ENCODE results near the gene SMIM10L1. TPM values are rescaled to one million over a fixed set of nuclear protein-coding genes. Genes with fewer than 3 reads are reported as not detected.
A peak's percentile ranks its signal among the peaks of the same experiment; 100 is the strongest.

Gene SMIM10L1
- total RNA-seq, 1 donor from 2014 or later: 8.6 TPM

- peaks cover 7% of the 10 kb centered on the region for H3K4me1 ChIP-seq
- intact Hi-C loops (cut with DNase I): no loop called here
Observed at GRCh38 chr12:11170810-11171144, 217 bp upstream of the SMIM10L1 start.

GRCh38 chr12:11171969-11172675 is 1.1 kb downstream of the SMIM10L1 start:
- H3K4me1 ChIP-seq: peaks cover 7% of the 10 kb centered on the region

More at GRCh38 chr12:11170810-11171144, 217 bp upstream of the SMIM10L1 start:
- Histone ChIP-seq H3K9me3 (no peaks in the 10 kb centered on the region), H3K27me3 (no peaks in the 10 kb centered on the region), H3K27ac (peak overlapping the region; percentile 96), H3K4me3 (peak overlapping the region; percentile 89), H3K36me3 (peaks cover 2% of the 10 kb centered on the region)
- DNase-seq (no peak), ATAC-seq (no peak)
- no peak for TF ChIP-seq CTCF (IDR thresholded peaks at IDR 0.05)

GRCh38 chr12:11174022-11174421 is 3.0 kb downstream of the SMIM10L1 start:
- DNase-seq (no peak), ATAC-seq (no peak)
- no peak overlapping the region for H3K4me3 ChIP-seq
- no peaks in the 10 kb centered on the region for H3K27me3 ChIP-seq
- no peaks in the 10 kb centered on the region for H3K36me3 ChIP-seq
- no peak for TF ChIP-seq CTCF (IDR thresholded peaks at IDR 0.05)
- intact Hi-C loops (cut with DNase I): no loop called here
- no peak overlapping the region for H3K27ac ChIP-seq
- H3K9me3 ChIP-seq: no peaks in the 10 kb centered on the region
- peaks cover 7% of the 10 kb centered on the region for H3K4me1 ChIP-seq

More at GRCh38 chr12:11171969-11172675, 1.1 kb downstream of the SMIM10L1 start:
- DNase-seq: no peak
- TF ChIP-seq CTCF (IDR thresholded peaks at IDR 0.05): no peak
- Histone ChIP-seq H3K27me3 (no peaks in the 10 kb centered on the region), H3K36me3 (no peaks in the 10 kb centered on the region), H3K9me3 (no peaks in the 10 kb centered on the region), H3K4me3 (peak overlapping the region; percentile 89), H3K27ac (peak overlapping the region; percentile 96)
- intact Hi-C loops (cut with DNase I): no loop called here
- no peak for ATAC-seq

- no peak overlapping the region for H3K27ac ChIP-seq
- TF ChIP-seq CTCF (IDR thresholded peaks at IDR 0.05): no peak
- ATAC-seq: no peak
- DNase-seq: no peak
- H3K4me1 ChIP-seq: no peaks in the 10 kb centered on the region
- H3K4me3 ChIP-seq: no peak overlapping the region
- no peaks in the 10 kb centered on the region for H3K27me3 ChIP-seq
- intact Hi-C loops (cut with DNase I): no loop called here
- H3K9me3 ChIP-seq: no peaks in the 10 kb centered on the region
- H3K36me3 ChIP-seq: no peaks in the 10 kb centered on the region
Observed at GRCh38 chr12:11178250-11178649, 7.3 kb downstream of the SMIM10L1 start.

GRCh38 chr12:11182529-11182928 is 11.5 kb downstream of the SMIM10L1 start:
- no peak for DNase-seq
- intact Hi-C loops (cut with DNase I): no loop called here
- Histone ChIP-seq H3K4me3 (no peak overlapping the region), H3K27ac (no peak overlapping the region), H3K27me3 (no peaks in the 10 kb centered on the region), H3K36me3 (no peaks in the 10 kb centered on the region), H3K9me3 (no peaks in the 10 kb centered on the region), H3K4me1 (no peaks in the 10 kb centered on the region)
- no peak for TF ChIP-seq CTCF (IDR thresholded peaks at IDR 0.05)
- ATAC-seq: no peak

- intact Hi-C loops (cut with DNase I): no loop called here
- Histone ChIP-seq H3K27me3 (no peaks in the 10 kb centered on the region), H3K4me1 (no peaks in the 10 kb centered on the region), H3K4me3 (no peak overlapping the region), H3K36me3 (no peaks in the 10 kb centered on the region), H3K27ac (no peak overlapping the region), H3K9me3 (no peaks in the 10 kb centered on the region)
- no peak for DNase-seq
- TF ChIP-seq CTCF (IDR thresholded peaks at IDR 0.05): no peak
- ATAC-seq: no peak
Observed at GRCh38 chr12:11183011-11183410, 12.0 kb downstream of the SMIM10L1 start.

All from upper lobe of right lung (tissue), 1 donor.